Uterus (tissue), 2 donors: ENCODE data around the gene MRI1.

ENCODE experiments used
- POLR2A ChIP-seq, 2 donors: fragments of 450-650 bp; IDR thresholded peaks; one replicate each; pipeline ENCODE4 v1.6.1; 2016; ENCODE audit warnings: antibody characterized with exemption in 2 of 2, mild to moderate bottlenecking in 1 of 2, moderate library complexity in 1 of 2
- TF ChIP-seq, protein P1 (sequence below), 4 experiments: fragments of 200-600 bp in 2 of 4; fragments of 450-650 bp in 2 of 4; sonication (generic) in 2 of 4; IDR thresholded peaks; one replicate each; pipeline ENCODE4 v1.5.1; 2016 to 2019; ENCODE audit warnings: antibody characterized with exemption in 4 of 4, mild to moderate bottlenecking in 2 of 4, moderate library complexity in 1 of 4

DNA sequence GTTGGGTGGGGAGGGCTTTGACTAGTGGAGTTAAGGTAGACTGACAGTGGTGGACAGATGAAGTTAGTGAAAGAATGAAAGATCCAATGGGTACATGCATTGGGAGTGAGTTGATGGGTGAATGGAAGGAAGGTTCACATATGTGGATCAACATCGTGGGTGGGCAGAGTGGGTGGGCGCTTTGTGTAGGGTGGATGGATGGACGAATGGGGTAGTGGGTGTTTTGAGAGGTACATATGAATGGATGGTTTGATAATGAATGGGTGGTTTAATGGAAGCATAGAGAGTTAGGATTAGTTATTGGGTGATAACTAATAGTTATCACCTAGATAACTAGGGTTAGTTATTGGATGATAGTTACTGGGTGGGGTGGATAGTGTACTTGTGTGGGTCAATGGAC is 42.4 kb downstream of the MRI1 start:
- TF ChIP-seq, protein P1, sequence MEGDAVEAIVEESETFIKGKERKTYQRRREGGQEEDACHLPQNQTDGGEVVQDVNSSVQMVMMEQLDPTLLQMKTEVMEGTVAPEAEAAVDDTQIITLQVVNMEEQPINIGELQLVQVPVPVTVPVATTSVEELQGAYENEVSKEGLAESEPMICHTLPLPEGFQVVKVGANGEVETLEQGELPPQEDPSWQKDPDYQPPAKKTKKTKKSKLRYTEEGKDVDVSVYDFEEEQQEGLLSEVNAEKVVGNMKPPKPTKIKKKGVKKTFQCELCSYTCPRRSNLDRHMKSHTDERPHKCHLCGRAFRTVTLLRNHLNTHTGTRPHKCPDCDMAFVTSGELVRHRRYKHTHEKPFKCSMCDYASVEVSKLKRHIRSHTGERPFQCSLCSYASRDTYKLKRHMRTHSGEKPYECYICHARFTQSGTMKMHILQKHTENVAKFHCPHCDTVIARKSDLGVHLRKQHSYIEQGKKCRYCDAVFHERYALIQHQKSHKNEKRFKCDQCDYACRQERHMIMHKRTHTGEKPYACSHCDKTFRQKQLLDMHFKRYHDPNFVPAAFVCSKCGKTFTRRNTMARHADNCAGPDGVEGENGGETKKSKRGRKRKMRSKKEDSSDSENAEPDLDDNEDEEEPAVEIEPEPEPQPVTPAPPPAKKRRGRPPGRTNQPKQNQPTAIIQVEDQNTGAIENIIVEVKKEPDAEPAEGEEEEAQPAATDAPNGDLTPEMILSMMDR (IDR thresholded peaks at IDR 0.05): no peak
- no peak for TF ChIP-seq POLR2A (IDR thresholded peaks at IDR 0.05)
